Measurements from ENCODE around the gene AGT.

- TF ChIP-seq POLR2A (IDR thresholded peaks at IDR 0.05): no peak
- TF ChIP-seq CTCF (IDR thresholded peaks at IDR 0.05): no peak
Measured at GRCh38 chr1:230753586-230754251, 39.8 kb upstream of the AGT start.

Measured in testis (tissue), 2 donors.